Measurements from ENCODE around the gene SEC11A. TPM values are rescaled to one million over a fixed set of nuclear protein-coding genes. Genes with fewer than 3 reads are reported as not detected.

Gene SEC11A
- total and polyA plus RNA-seq, 2 experiments from 2014 or later = 218 to 271 TPM

- Histone ChIP-seq H3K27me3 (no peaks in the 10 kb centered on the region), H3K9me2 (replicated peaks; ENCODE audit: insufficient read depth) (no peaks in the 10 kb centered on the region), H3K79me2 (no peaks in the 10 kb centered on the region), H3K4me3 (no peak overlapping the region), H3K9me3 (ENCODE audit: low read depth) (no peaks in the 10 kb centered on the region), H3K36me3 (replicated peaks; ENCODE audit: insufficient read depth, low read depth) (no peaks in the 10 kb centered on the region), H4K20me1 (ENCODE audit: insufficient read depth, poor library complexity, severe bottlenecking) (no peaks in the 10 kb centered on the region), H2AFZ (no peak overlapping the region), H3K27ac (no peak overlapping the region), H3K4me1 (ENCODE audit: insufficient read depth) (no peaks in the 10 kb centered on the region), H3K4me2 (no peak overlapping the region)
- TF ChIP-seq EZH2phosphoT487 (IDR thresholded peaks at IDR 0.05; ENCODE audit: low read depth, severe bottlenecking, unreplicated experiment) = no peak
- WGBS (ENCODE audit: low lambda C conversion rate, missing lambda C conversion rate) = 94% methylated on average over 9 of the region's 10 CpGs
- no peak for DNase-seq (ENCODE audit: low spot score)
Measured at GRCh38 chr15:84661001-84661400, 54.9 kb downstream of the SEC11A start.

- WGBS (ENCODE audit: low lambda C conversion rate, missing lambda C conversion rate) = 74% methylated on average over 4 of the region's 4 CpGs
Measured at GRCh38 chr15:84659904-84660781, 55.8 kb downstream of the SEC11A start.

GRCh38 chr15:84658788-84659411 is 57.0 kb downstream of the SEC11A start:
- no peaks in the 10 kb centered on the region for H3K9me2 ChIP-seq (replicated peaks; ENCODE audit: insufficient read depth)
- H3K4me3 ChIP-seq = no peak overlapping the region
- H2AFZ ChIP-seq = peak overlapping the region; percentile 76
- no peaks in the 10 kb centered on the region for H4K20me1 ChIP-seq (ENCODE audit: insufficient read depth, poor library complexity, severe bottlenecking)
- H3K4me2 ChIP-seq = peak overlapping the region; percentile 91
- TF ChIP-seq CTCF (IDR thresholded peaks at IDR 0.05; ENCODE audit: poor library complexity) (no peak), EZH2phosphoT487 (IDR thresholded peaks at IDR 0.05; ENCODE audit: low read depth, severe bottlenecking, unreplicated experiment) (no peak), EZH2 (IDR thresholded peaks at IDR 0.05; ENCODE audit: borderline replicate concordance) (no peak)
- no peaks in the 10 kb centered on the region for H3K79me2 ChIP-seq
- WGBS (ENCODE audit: low lambda C conversion rate, missing lambda C conversion rate) = 61% methylated on average over 7 of the region's 7 CpGs
- no peaks in the 10 kb centered on the region for H3K9me3 ChIP-seq (ENCODE audit: low read depth)
- no peaks in the 10 kb centered on the region for H3K4me1 ChIP-seq (ENCODE audit: insufficient read depth)
- DNase-seq (ENCODE audit: low spot score) = no peak
- peak overlapping the region; percentile 87 for H3K27ac ChIP-seq
- no peaks in the 10 kb centered on the region for H3K36me3 ChIP-seq (replicated peaks; ENCODE audit: insufficient read depth, low read depth)
- no peaks in the 10 kb centered on the region for H3K27me3 ChIP-seq

More at GRCh38 chr15:84659904-84660781, 55.8 kb downstream of the SEC11A start:
- Histone ChIP-seq H4K20me1 (ENCODE audit: insufficient read depth, poor library complexity, severe bottlenecking) (no peaks in the 10 kb centered on the region), H3K9me3 (ENCODE audit: low read depth) (no peaks in the 10 kb centered on the region), H3K27ac (no peak overlapping the region), H2AFZ (no peak overlapping the region), H3K4me1 (ENCODE audit: insufficient read depth) (no peaks in the 10 kb centered on the region), H3K4me3 (no peak overlapping the region), H3K9me2 (replicated peaks; ENCODE audit: insufficient read depth) (no peaks in the 10 kb centered on the region), H3K36me3 (replicated peaks; ENCODE audit: insufficient read depth, low read depth) (no peaks in the 10 kb centered on the region), H3K27me3 (no peaks in the 10 kb centered on the region), H3K79me2 (no peaks in the 10 kb centered on the region), H3K4me2 (no peak overlapping the region)
- DNase-seq (ENCODE audit: low spot score) = no peak
- TF ChIP-seq CTCF (IDR thresholded peaks at IDR 0.05; ENCODE audit: poor library complexity) (no peak), EZH2 (IDR thresholded peaks at IDR 0.05; ENCODE audit: borderline replicate concordance) (no peak), EZH2phosphoT487 (IDR thresholded peaks at IDR 0.05; ENCODE audit: low read depth, severe bottlenecking, unreplicated experiment) (no peak)

All from hepatocyte (in vitro differentiated cells).